ENCODE results near the gene GPNMB.

Gene GPNMB

DNA sequence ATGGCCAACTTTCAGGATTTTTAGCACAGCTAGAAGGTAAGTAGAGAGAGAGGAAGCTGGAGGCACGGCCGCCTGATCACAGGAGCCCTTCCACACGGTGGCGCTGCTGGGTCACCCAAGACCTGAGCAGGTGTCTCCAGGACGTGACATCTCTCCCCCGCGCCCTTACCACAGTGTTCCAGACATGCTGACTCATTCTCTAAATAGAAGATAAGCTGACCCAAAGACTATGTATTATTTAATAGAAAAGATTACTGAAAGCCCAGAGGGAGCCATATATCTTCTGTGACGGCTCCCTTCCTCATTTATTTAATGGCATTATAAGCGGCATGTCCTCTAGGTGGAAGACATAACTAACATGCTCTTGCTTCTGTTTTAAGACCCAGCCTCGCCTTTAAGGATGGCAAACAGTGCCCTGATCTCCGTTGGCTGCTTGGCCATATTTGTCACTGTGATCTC is 26.6 kb downstream of the GPNMB start:
- DNase-seq (ENCODE audit: low read depth), result peak; percentile 68

DNA sequence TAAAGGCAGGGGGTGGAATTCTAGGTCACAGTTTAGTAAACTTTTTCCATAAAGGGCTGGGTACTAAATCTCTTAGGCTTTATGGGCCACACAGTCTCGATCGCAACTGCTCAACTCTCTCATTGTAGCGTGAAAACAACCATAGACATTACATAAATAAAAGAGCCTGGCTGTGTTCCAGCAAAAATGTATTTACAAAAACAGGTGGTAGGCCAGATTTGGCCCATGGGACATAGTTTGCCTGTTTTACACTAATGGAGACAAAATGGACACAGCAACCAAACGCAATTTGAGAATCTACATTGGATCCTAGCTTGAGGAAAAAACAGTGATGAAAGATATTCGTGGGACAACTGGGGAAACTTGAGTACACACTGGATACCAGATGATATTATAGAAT is 29.3 kb downstream of the GPNMB start:
- no peak for DNase-seq (ENCODE audit: low read depth)

GRCh38 chr7:23276376-23276775 is 29.8 kb downstream of the GPNMB start:
- no peak for DNase-seq (ENCODE audit: low read depth)

DNA sequence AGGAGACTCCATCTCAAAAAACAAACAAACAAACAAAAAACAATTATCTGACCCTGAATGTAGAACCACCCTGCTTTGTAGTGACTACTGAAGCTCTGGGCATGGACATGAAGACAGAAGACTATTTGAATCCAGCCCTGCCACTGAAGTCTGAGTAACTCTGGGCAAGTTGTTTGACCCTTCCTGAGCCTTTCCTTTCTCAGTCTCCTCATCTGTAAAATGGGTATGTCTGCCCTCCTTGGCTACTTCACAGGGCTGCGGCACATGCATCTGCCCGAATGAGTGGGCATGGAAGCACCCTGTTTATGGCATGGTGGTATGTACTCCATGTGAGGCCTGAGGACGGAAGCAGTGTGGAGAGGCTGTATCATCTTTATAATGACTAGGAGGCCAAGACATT is 30.4 kb downstream of the GPNMB start:
- DNase-seq (ENCODE audit: low read depth), result no peak

- peak; percentile 65 for DNase-seq (ENCODE audit: low read depth)
Observed at GRCh38 chr7:23277359-23277989, 30.9 kb downstream of the GPNMB start.

GRCh38 chr7:23279819-23280525 is 33.4 kb downstream of the GPNMB start:
- no peak for DNase-seq (ENCODE audit: low read depth)

- DNase-seq (ENCODE audit: low read depth), result no peak
Observed at GRCh38 chr7:23283086-23283485, 36.5 kb downstream of the GPNMB start.

- no peak for DNase-seq (ENCODE audit: low read depth)
Observed at GRCh38 chr7:23284871-23285270, 38.3 kb downstream of the GPNMB start.

DNA sequence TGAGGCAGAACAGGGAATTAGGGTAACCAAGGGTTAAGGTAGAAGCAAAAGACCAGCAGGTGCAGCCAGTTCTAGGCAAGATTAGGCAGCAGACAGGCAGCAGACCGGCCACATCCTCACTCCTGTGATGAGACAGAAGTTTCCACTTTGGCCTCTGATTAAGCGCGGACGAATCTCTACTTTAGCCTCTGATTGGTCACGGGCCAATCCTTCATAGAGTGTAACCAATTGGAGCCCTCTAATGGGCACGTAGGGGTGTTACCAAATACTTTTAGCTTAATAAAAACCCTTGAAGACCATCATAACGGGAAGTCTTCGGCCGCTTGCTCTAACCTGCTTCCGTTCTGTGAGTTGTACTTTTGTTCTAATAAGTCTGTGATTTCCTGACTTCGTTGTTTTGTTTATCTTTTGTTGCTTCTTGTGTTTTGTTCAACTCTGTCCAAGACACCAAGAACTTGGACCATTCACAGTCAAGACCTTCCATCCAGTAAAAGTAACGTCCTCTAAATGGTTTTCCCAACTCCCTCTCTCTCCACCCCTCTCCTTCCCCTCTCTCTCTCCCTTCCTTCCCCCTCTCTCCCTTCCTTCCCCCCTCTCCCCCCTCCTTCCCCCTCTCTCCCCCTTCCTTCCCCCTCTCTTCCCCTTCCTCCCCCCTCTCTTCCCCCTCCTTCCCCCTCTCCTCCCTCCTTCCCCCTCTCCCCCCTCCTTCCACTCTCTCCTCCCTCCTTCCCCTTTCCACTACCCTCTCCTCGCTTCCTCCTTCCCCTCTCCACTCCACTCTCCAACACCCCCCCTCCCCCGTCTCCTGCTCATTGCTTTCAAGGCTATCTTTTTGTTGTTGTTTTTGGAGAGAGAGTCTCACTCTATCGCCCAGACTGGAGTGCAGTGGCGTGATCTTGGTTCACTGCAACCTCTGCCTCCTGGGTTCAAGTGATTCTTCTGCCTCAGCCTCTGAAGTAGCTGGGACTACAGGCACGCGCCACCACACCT is 39.4 kb downstream of the GPNMB start:
- DNase-seq (ENCODE audit: low read depth), result no peak

GRCh38 chr7:23287612-23288011 is 41.0 kb downstream of the GPNMB start:
- no peak for DNase-seq (ENCODE audit: low read depth)

GRCh38 chr7:23290993-23291392 is 44.4 kb downstream of the GPNMB start:
- no peak for DNase-seq (ENCODE audit: low read depth)

GRCh38 chr7:23291957-23292560 is 45.5 kb downstream of the GPNMB start:
- DNase-seq (ENCODE audit: low read depth), result no peak

- DNase-seq (ENCODE audit: low read depth), result no peak
Observed at GRCh38 chr7:23292623-23293022, 46.0 kb downstream of the GPNMB start.

DNA sequence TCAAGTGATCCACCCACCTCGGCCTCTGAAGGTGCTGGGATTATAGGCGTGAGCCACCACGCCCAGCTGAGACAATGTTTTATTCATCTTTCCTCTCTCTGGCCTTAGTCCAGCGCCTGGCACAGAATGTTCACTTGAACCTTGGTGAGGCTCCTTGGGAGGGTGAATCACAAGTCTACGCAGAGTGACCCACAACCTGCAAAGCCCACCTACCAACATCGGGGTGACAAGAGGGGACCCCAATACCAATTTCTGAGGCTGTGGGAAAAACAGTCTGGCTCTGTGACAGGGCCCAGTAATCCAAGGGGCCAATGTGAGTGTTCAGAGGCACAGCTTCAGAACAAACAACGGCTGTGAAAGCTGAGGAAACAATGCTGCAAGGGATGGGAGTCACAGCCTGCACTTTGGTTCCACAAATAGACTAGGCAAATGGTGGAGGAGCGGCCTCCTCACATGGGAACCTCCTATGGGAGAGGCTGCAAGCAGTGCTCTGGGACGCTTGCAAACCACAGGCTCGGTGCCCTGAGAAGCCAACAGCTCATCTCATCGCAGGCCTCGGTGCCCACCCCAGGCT is 47.0 kb downstream of the GPNMB start:
- no peak for DNase-seq (ENCODE audit: low read depth)

GRCh38 chr7:23294549-23295400 is 48.2 kb downstream of the GPNMB start:
- DNase-seq (ENCODE audit: low read depth), result no peak

DNA sequence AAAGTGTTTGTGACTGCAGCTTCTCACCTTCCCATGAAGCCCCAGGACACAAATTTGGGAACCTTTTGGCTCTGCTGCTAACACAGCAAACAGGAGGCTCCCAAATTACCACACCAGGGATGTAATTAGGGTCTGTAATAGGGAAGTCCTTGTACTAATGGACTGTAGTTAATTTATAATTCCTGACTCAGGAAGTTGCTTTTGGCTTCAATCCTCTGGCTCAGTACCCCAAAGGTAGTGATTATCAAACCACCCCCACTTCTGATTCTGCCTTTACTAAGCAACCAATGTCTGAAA is 48.8 kb downstream of the GPNMB start:
- DNase-seq (ENCODE audit: low read depth), result no peak

DNA sequence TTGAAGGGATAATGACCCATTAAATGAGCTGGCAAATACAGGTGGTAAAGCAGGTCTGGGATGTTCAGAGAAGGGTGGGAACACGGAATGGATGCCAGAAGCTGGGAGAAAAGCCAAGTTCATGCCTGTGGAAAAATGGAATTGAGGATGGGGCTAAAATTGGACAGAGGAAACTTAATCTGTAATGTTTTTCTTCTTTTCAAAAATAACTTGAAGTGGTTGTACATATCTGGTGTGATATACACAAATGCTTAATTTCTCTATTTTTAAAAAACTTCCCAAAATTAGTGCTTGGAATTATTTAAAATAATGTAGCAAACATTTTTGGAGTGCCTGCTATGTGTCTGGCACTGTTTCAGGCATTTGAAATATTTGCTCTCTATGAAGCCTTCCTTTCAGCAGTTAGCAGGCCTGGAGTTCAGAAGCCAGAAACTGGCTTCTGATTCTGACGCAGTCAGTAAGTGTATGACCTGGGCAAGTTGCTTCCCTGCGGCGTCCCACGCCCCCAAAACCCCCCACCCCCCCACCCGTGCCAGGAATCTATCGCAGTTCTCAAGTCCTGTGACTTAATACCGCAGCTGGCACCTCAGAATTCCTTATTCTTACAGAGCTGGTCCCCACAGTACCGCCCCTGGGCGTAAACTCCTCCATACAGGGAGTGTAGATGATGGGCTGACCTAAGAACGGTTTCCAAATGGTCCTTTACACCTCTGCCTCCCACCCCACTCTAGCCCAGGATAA is 51.7 kb downstream of the GPNMB start:
- DNase-seq (ENCODE audit: low read depth), result no peak

DNA sequence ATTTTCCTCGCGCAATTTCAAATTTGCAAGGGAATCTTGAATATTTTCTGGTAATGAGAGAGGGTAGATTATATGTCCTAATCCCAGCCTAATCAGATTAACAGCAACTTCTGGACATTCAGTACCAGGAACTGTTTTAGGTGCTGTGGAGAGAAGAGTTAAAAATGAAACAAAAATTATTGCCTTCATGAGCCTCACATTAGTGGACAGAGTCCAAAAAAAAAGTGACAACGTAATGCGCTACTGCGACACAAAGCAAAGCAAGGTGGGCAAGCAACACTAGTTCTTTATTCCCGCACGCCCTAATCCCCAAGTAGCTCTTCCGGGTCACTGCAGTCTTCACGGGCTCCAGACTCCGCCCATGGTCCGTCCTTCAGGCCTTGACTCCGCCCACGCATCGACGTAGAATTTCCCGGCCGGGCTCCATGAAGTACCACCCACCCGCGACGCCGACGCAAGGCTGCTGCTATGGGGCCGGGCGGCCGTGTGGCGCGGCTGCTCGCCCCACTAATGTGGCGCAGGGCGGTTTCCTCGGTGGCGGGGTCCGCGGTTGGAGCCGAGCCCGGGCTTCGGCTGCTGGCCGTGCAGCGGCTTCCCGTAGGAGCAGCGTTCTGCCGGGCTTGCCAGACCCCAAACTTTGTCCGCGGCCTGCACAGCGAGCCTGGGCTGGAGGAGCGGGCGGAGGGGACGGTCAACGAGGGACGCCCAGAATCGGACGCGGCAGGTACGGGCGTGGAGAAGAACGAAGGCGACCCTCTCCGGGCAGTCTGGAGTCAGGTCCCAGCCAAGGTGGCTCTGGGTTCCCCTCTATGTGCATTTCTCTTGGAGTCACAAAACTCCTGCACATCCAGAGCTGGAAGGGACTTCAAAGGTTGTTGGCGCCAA is 52.6 kb downstream of the GPNMB start, which contains the start of gene MALSU1:
Gene MALSU1 (plus strand): TSS at position 455 of the 885 bp plus-strand sequence. CDS start 14 bp downstream, at position 469.
- peak; percentile 94 for DNase-seq (ENCODE audit: low read depth)

DNA sequence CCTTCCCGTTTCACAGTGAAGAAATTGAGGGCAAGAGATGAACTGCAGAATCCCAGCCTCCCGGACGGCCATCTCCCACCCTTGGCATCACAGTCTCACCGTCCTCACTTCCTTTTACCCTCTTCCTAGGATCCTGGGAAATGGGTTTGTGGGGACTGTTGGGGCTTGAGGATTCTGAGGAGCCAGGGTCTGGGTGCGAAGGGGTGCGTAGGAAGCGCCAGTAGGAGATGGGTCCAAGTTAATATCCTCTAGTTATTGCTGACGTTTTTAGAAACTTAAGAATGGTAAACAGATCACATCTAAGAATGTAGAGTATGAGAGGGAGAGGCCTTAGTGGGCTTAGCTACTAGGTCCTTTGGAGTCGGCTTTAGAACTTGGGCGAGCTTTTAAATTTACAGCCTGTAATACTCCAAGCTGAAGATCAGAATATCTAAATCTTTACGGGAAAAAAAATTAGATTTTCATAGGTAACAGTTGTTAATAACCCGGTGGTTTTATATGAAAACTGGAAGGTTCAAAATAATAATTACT is 53.3 kb downstream of the GPNMB start:
- DNase-seq (ENCODE audit: low read depth), result no peak
